SK-N-MC (cell line): ENCODE data around the gene DLGAP1.

Experiments
- EZH2 ChIP-seq: fragments of 200-600 bp; sonication (generic); IDR thresholded peaks from one replicate; pipeline ENCODE4 v1.6.1; 2017; ENCODE audit warnings: antibody characterized with exemption
- POLR2AphosphoS5 ChIP-seq: IDR thresholded peaks from 2 replicates; pipeline ENCODE4 v1.6.1; 2012; ENCODE audit warnings: mild to moderate bottlenecking, low read depth, low read length, borderline replicate concordance

GRCh38 chr18:3584897-3585460 is 870.1 kb downstream of the DLGAP1 start:
- TF ChIP-seq POLR2AphosphoS5 (no peak), EZH2 (no peak)
